Right forelimb (tissue), 1 donor: ENCODE results near the gene LRP3.
"Not testable (repeated sequence)": the region's sequence is repeated elsewhere in the genome, so short reads cannot be mapped to it uniquely, and the experiment has no call there.

Source experiments
- DNase-seq: peaks from one replicate; pipeline ENCODE4 v3.0.0-alpha.2; 2018

LRP3 gene

DNA sequence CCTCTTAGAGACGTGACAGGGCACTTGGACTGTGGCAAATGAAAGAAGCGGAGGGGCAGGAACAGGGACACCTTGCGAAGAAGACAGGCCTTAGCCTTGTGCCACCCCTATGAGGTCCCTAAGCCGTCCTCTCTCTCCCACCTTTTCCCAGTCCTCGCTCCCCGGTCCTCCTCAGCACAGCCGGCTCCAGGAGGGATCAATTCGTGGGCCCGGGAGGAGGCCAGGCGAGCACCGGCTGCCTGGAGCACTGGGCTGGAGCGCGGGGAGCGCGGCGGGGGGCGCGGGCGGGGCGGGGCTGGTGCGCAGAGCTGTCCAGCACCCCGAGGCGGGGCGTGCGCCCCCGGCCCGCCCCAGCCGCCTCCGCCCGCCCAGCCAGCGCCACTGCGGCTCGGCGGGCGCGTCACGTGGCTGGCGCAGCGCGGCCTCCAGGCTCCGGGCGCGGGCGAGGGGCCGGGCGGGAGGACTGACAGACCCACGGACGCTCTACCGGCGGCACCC, at the start of gene LRP3:
Gene LRP3, plus strand, starts transcription at position 466 of the 498 bp plus-strand sequence. CDS start 456 bp downstream, outside the sequence.
- peak; percentile 77 for DNase-seq

DNA sequence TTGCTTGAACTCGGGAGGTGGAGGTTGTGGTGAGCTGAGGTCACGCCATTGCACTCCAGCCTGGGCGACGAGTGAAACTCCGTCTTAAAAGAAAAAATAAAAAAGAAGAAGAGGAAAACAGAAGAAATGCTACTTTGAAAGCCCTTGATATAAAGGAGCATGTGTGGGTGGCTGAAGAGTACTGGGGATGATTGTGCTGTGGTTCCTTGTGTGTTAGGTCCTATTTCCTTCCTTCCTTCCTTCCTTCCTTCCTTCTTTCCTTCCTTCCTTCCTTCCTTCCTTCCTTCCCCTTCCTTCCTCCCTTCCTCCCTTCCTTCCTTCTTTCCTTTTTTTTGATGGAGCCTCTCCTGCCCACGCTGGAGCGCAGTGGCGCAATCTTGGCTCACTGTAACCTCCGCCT, 47.9 kb upstream of the LRP3 start:
- no peak for DNase-seq

- no peak for DNase-seq
Measured at GRCh38 chr19:33147538-33147937, 46.6 kb upstream of the LRP3 start.

- DNase-seq: no peak
Measured at GRCh38 chr19:33150852-33151518, 43.1 kb upstream of the LRP3 start.

GRCh38 chr19:33152176-33152575, 42.0 kb upstream of the LRP3 start:
- no peak for DNase-seq

DNA sequence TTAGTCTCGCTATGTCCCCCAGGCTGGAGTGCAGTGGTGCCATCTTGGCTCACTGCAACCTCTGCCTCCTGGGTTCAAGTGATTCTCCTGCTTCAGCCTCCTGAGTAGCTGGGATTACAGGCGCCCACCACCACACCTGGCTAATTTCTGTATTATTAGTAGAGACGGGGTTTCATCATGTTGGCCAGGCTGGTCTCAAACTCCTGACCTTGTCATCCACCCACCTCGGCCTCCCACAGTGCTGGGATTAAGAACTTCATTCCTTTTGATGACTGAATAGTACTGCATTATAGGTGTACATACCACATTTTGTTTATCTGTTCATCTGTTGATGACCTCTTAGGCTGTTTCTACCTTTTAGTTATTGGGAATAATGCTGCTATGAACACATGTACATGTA, 41.5 kb upstream of the LRP3 start:
- DNase-seq: not testable (repeated sequence)

DNA sequence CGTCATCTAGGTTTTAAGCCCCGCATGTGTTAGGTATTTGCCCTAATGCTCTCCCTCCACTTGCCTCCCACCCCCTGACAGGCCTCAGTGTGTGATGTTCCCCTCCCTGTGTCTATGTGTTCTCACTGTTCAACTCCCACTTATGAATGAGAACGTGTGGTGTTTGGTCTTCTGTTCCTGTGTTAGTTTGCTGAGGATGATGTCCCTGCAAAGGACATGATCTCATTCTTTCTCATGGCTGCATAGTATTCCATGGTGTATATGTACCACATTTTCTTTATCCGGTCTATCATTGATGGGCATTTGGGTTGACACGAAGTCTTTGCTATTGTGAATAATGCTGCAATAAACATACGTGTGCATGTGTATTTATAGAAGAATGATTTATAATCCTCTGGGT, 39.8 kb upstream of the LRP3 start:
- DNase-seq: not testable (repeated sequence)

DNA sequence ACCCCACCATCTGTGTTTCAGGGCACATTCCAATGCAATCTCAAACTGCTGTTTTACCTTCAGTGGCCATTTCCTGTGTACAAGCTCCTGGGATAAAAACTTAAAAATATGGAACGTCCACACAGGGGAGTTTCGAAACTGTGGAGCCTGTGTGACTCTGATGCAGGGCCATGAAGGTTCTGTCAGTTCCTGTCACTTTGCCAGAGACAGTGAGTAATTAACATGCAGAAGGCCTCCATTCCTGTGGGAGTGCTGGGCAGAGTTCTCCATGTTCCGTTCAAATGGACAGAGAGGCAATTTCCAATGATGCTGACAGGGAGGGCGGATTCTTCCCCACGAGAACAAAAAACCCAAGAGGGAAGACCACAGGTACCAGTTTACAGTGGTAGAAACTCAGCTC, 37.8 kb upstream of the LRP3 start:
- DNase-seq: no peak

DNA sequence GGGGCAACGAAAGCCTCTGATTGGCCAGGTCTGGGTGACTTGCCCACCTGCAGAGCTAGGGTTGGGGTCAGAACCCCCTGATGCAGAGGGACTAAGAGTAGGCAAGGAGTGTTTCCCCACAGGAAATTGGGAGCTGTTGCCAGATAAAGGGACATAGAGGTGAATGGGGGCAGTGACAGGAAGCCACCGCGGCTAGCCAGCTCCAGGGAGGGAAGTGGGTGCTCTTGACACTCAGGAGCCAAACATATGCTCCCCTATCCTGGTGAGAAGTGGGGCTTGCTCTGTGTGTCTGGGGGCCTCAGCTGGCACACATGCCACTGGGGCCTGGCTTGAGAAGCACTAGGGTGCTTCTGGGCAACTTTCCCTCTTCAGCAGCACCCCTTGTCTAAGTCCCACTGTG, 36.2 kb upstream of the LRP3 start:
- DNase-seq: no peak

DNA sequence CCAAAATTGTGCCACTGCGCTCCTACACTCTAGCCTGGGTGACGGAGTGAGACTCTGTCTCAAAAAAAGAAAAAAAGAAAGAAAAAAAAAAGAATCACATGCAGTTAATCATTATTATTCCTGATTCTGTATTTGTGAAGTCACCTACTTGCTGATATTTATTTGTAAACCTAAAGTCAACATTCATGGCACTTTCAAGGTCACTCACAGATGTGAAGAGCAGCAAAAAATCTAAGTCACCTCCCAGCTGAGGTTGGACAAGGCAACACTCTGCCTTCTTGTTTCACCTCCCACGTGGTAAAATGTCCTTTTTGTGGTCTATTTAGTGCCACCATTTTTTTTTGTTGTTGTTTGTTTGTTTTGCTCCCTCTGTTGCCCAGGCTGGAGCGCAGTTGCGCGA, 35.8 kb upstream of the LRP3 start:
- DNase-seq: no peak

- no peak for DNase-seq
Measured at GRCh38 chr19:33159149-33159548, 35.0 kb upstream of the LRP3 start.

- DNase-seq: no peak
Measured at GRCh38 chr19:33159893-33160292, 34.2 kb upstream of the LRP3 start.

GRCh38 chr19:33161201-33161600, 32.9 kb upstream of the LRP3 start:
- no peak for DNase-seq

DNA sequence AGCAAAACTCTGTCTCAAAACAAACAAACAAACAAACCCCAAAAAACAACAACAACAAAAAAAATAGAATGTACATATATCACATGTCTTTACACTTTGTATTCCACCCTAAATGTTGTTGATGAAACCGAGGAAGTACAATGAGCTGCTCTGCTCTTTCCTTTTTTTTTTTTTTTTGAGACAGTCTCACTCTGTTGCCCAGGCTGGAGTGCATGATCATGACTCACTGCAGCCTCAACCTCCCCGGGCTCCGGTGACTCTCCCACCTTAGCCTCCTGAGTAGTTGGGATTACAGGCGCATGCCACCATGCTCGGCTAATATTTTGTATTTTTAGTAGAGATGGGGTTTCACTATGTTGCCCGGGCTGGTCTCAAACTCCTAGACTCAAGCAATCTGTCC, 30.6 kb upstream of the LRP3 start:
- no peak for DNase-seq

- not testable (repeated sequence) for DNase-seq
Measured at GRCh38 chr19:33166037-33166436, 28.1 kb upstream of the LRP3 start.

GRCh38 chr19:33167438-33167837, 26.7 kb upstream of the LRP3 start:
- no peak for DNase-seq

GRCh38 chr19:33168528-33168927, 25.6 kb upstream of the LRP3 start:
- DNase-seq: no peak

DNA sequence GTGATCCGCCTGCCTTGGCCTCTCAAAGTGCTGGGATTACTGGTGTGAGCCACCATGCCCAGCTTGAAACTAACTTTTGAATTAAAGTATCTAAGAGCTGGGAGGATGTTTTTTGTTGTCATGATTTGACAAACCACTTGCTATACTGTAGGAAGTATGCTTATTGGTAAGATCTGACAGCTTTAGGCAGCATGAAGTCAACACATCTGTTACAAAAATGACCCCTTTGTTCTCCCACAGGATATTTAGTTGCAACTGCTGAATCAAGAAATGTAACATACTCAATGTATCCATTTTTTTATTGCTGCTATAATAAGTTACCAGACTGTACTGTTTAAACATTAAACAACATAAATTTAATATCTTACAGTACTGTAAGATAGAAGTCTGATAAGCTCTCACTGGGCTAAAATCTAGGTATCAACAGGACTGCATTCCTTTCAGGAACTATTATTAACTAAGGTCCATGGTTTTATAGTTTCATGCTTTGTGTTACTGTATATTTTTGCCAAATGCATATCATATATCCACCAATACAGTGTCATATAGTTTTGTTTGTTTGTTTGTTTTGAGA, 22.8 kb upstream of the LRP3 start:
- DNase-seq: no peak

GRCh38 chr19:33171916-33172359, 22.2 kb upstream of the LRP3 start:
- DNase-seq: no peak

GRCh38 chr19:33174186-33174585, 19.9 kb upstream of the LRP3 start:
- DNase-seq: no peak

DNA sequence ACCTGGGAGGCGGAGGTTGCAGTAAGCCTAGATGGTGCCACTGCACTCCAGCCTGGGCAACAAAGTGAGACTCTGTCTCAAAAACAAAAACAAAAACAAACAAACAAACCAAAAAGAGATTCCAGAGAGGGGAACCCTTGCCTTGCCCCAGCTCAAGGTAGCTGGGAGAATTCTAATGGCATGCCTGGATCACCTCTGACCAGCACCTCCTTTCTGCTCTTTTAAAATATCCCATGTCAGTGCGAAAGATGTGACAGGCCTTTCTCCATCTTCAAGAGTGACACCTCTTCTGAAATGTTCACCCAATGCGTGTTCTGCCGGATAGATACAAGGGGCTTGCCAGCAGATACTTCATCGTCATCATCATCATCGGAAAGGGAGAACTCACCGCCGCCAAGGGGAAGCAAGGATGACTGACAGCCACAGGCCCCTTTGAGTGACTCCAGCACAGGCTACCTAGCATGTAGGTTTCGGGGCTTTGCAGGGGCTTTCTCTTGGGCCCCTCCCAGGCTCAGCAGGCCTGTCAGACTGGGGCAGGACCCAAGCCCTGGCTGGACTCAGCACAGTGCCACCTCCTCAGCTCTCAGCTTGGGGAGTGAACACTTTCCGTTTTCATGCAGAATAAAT, 18.9 kb upstream of the LRP3 start:
- no peak for DNase-seq

GRCh38 chr19:33175886-33176669, 18.1 kb upstream of the LRP3 start:
- no peak for DNase-seq

DNA sequence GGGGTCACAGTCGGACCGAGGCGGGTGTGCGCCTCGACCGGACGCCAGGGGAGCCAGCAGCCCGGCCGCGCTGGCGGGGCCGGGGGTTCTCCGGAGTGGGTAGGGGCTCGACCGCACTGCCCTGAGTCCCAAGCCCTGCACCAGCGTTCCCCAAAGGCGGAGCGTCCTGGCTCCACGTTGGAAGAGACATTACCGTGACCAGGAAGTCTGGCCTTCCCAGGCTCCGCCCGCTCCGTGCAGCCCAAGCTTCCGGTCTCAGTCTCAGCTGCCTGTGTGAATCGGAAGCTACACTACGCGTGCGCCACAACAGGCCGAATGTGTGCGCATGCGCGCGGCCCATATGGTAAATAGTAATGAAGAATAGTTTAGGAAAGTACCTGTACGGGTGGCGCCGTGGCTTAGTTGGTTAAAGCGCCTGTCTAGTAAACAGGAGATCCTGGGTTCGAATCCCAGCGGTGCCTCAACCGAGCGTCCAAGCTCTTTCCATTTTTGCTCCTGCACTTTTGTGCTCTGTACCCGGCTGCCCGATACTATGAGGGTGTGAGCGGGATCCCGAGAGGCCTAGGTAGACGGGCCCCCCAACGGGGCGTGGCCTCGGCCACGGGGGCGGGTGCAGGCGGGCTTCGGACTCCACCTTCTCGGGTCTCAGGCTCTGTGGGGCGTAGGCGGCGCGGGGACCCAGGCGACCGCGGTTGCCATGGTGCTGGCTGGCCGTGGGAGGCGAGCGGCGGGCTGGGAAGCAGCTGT, 17.3 kb upstream of the LRP3 start:
- peak; percentile 100 for DNase-seq
